HG03571 (cell line): ENCODE results near the gene EN2.

Experiments
- ATAC-seq: cut with Tn5 transposase; IDR thresholded peaks from one replicate; pipeline ENCODE4 v1.9.1; 2021; ENCODE audit not compliant: unreplicated experiment

Gene EN2

GRCh38 chr7:155484483-155485399 lies 26.8 kb downstream of the EN2 start:
- no peak for ATAC-seq

GRCh38 chr7:155486783-155487508 lies 29.0 kb downstream of the EN2 start:
- no peak for ATAC-seq

- ATAC-seq, result no peak
These were observed 29.9 kb downstream of the EN2 start for GRCh38 chr7:155487509-155488482.

GRCh38 chr7:155488483-155489127 lies 30.7 kb downstream of the EN2 start:
- ATAC-seq, result no peak

- no peak for ATAC-seq
These were observed 31.4 kb downstream of the EN2 start for GRCh38 chr7:155489158-155489840.

GRCh38 chr7:155489862-155490696 lies 32.1 kb downstream of the EN2 start:
- ATAC-seq, result no peak

GRCh38 chr7:155490697-155491628 lies 33.0 kb downstream of the EN2 start:
- peak; percentile 94 for ATAC-seq

GRCh38 chr7:155491812-155492211 lies 33.9 kb downstream of the EN2 start:
- ATAC-seq, result no peak

- ATAC-seq, result no peak
These were observed 36.0 kb downstream of the EN2 start for GRCh38 chr7:155493744-155494538.

GRCh38 chr7:155494551-155494950 lies 36.6 kb downstream of the EN2 start:
- no peak for ATAC-seq

- no peak for ATAC-seq
These were observed 37.7 kb downstream of the EN2 start for GRCh38 chr7:155495440-155496248.

- ATAC-seq, result no peak
These were observed 38.5 kb downstream of the EN2 start for GRCh38 chr7:155496267-155497005.

GRCh38 chr7:155497149-155497901 lies 39.4 kb downstream of the EN2 start:
- ATAC-seq, result no peak

GRCh38 chr7:155505422-155505793 lies 47.5 kb downstream of the EN2 start:
- no peak for ATAC-seq

- no peak for ATAC-seq
These were observed 49.0 kb downstream of the EN2 start for GRCh38 chr7:155506854-155507337.
